Esophagus squamous epithelium (tissue), 5 donors: ENCODE results near the gene PSMB7. TPM values are rescaled to one million over a fixed set of nuclear protein-coding genes. Genes with fewer than 3 reads are reported as not detected.

Experiments used
- DNase-seq: peaks from one replicate; lab custom pipeline; 2025; lab: John Stamatoyannopoulos, UW
- H3K27ac ChIP-seq, 4 donors: fragments of 200-600 bp; sonication (generic); one replicate each; pipeline ENCODE4 v1.5.1; 2016 to 2019; ENCODE audit warnings: mild to moderate bottlenecking in 1 of 4
- H3K27me3 ChIP-seq, 4 donors: fragments of 200-600 bp; sonication (generic); 1 replicate in 3 of 4; 2 replicates in 1 of 4; pipeline versions ENCODE4 v1.5.1 to v1.6.0; 2017 to 2021; ENCODE audit warnings: antibody characterized with exemption in 1 of 4
- H3K36me3 ChIP-seq, 3 donors: fragments of 200-600 bp; sonication (generic); one replicate each; pipeline ENCODE4 v1.5.1; 2016 to 2019
- H3K4me1 ChIP-seq, 3 donors: fragments of 200-600 bp; sonication (generic); one replicate each; pipeline ENCODE4 v1.5.1; 2017 to 2019
- H3K4me3 ChIP-seq, 4 donors: fragments of 200-600 bp; sonication (generic); 1 replicate in 3 of 4; 2 replicates in 1 of 4; pipeline ENCODE4 v1.5.1; 2016 to 2019; ENCODE audit warnings: mild to moderate bottlenecking in 2 of 4, moderate library complexity in 1 of 4
- H3K9me3 ChIP-seq, 3 donors: fragments of 200-600 bp; sonication (generic); one replicate each; pipeline ENCODE4 v1.5.1; 2016 to 2019
- CTCF ChIP-seq, 6 experiments: fragments of 450-650 bp in 4 of 6; fragments of 200-600 bp in 2 of 6; sonication (generic) in 2 of 6; IDR thresholded peaks; one replicate each; pipeline ENCODE4 v1.5.1; 2016 to 2019; ENCODE audit warnings: antibody characterized with exemption in 6 of 6, mild to moderate bottlenecking in 4 of 6, moderate library complexity in 4 of 6
- POLR2A ChIP-seq, 4 donors: fragments of 450-650 bp; IDR thresholded peaks; one replicate each; pipeline ENCODE4 v1.6.1; 2017; ENCODE audit warnings: antibody characterized with exemption in 4 of 4, mild to moderate bottlenecking in 4 of 4, moderate library complexity in 3 of 4
- WGBS, 2 donors: methylation state at CpG; one replicate each; pipeline ENCODE4 v1.1.5; 2018; 5-methylcytosine and 5-hydroxymethylcytosine counted together
- intact Hi-C: fragments of 100-400 bp; cut with DNase I; formaldehyde crosslinking; loops from one replicate; pipeline ENCODE4 v1.15.0; 2022
- total RNA-seq, 4 donors: library from RNA; depleted of rRNA; stranded (reverse); fragments of >200 nt; gene quantifications; one replicate each; pipeline ENCODE4 v1.1.0, GENCODE V29; 2016
- donor health status: DM: yes; HTN: yes; CAD: no.

The PSMB7 gene
- total RNA-seq, 4 donors from 2014 or later, result 114 to 229 (median 170) TPM

- Histone ChIP-seq H3K27ac (no peak overlapping the region), H3K36me3 (no peaks in the 10 kb centered on the region), H3K9me3 (no peaks in the 10 kb centered on the region), H3K4me3 (no peak overlapping the region), H3K4me1 (peaks cover 0 to 4% (median 0%) of the 10 kb centered on the region in 3 donors), H3K27me3 (no peaks in the 10 kb centered on the region)
- intact Hi-C loops, result no loop called here
- 45 to 57% methylated on average over 11 of the region's 11 CpGs for WGBS, 2 donors
- no peak for DNase-seq
- TF ChIP-seq CTCF (IDR thresholded peaks at IDR 0.05) (no peak), POLR2A (IDR thresholded peaks at IDR 0.05) (no peak)
These were observed 8.3 kb upstream of the PSMB7 start for GRCh38 chr9:124423591-124423990.

- intact Hi-C loops, result no loop called here
- no peak for TF ChIP-seq POLR2A (IDR thresholded peaks at IDR 0.05)
- no peak for TF ChIP-seq CTCF (IDR thresholded peaks at IDR 0.05)
These were observed 7.9 kb upstream of the PSMB7 start for GRCh38 chr9:124423155-124423554.

DNA sequence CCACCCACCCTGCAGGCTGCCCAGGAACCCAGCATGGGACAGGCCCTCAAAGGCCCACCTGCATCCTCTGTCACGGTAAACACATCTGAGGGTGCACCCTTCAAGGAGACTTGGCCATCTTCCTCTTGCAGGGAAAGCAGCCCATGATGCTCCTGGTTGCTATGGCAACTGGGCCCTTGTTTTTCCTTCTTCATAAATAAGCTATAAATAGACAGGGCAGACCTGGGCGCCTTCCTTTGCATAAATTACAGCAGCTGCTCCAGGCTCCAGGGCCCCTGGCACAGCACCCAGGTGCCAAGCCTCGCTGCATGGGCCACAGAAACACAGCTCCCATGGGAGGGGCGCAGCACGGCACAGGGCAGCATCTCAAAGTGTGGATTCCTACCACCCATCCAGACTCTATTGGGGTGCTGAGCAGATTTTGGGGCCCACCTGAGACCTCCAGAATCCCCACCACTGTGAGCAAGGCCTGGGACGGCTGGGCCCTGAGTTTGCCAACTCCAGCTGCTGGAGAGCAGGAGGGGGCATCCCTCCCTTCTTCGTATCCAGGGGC is 5.8 kb upstream of the PSMB7 start:
- intact Hi-C loops, result no loop called here
- WGBS, 2 donors, result 65 to 86% methylated on average over 2 to 3 of the region's 7 CpGs
- H3K4me1 ChIP-seq, result peaks cover 0 to 4% (median 0%) of the 10 kb centered on the region in 3 donors
- TF ChIP-seq CTCF (IDR thresholded peaks at IDR 0.05), result no peak
- TF ChIP-seq POLR2A (IDR thresholded peaks at IDR 0.05), result no peak
- H3K27me3 ChIP-seq, result no peaks in the 10 kb centered on the region
- no peak overlapping the region for H3K4me3 ChIP-seq
- no peaks in the 10 kb centered on the region for H3K36me3 ChIP-seq
- H3K27ac ChIP-seq, result no peak overlapping the region
- DNase-seq, result no peak
- no peaks in the 10 kb centered on the region for H3K9me3 ChIP-seq

More at GRCh38 chr9:124423155-124423554, 7.9 kb upstream of the PSMB7 start:
- Histone ChIP-seq H3K9me3 (no peaks in the 10 kb centered on the region), H3K27me3 (no peaks in the 10 kb centered on the region), H3K27ac (no peak overlapping the region), H3K4me1 (peaks cover 0 to 4% (median 0%) of the 10 kb centered on the region in 3 donors), H3K36me3 (no peaks in the 10 kb centered on the region), H3K4me3 (no peak overlapping the region)
- 77% methylated on average over 4 to 5 of the region's 5 CpGs for WGBS, 2 donors
- no peak for DNase-seq

DNA sequence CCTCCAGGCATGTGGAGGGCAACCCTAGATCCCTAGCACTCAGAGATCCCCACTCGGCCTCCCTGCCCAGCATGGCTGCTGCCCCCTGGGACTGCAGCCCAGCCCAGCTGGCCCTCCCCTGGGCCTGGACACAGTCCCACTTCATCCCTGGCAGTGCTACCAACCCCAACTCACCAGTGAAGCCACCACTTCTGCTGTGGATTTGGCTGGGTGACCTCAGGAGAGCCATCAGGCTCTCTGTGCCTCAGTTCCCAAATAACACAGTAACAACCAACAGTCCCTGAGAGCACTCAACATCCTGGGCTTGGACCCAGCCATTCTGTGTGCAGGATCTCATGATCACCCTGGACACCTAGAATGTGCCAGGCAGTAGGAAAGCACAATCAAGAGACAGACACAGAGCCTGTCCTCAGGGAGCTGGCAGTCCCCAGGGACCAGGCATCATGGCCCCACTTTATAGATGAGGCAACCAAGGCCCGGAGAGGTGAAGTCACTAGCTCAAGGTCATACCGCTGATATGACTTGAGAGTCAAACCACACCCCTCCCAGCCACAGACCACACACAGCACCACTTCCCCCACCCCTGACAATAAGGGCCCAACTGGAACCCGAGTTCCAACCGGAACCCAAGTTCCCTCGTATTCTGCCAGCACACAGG is 4.7 kb upstream of the PSMB7 start:
- Histone ChIP-seq H3K36me3 (no peaks in the 10 kb centered on the region), H3K27ac (no peak overlapping the region), H3K4me3 (no peak overlapping the region), H3K4me1 (peaks cover 0 to 8% (median 0%) of the 10 kb centered on the region in 3 donors), H3K9me3 (no peaks in the 10 kb centered on the region), H3K27me3 (no peaks in the 10 kb centered on the region)
- no peak for DNase-seq
- intact Hi-C loops, result loop anchor here (5.0 kb wide), 1 partner anchor 117 kb away; no protein-coding TSS in a partner anchor
- WGBS, 2 donors, result 66 to 95% methylated on average over 4 to 5 of the region's 6 CpGs
- no peak for TF ChIP-seq POLR2A (IDR thresholded peaks at IDR 0.05)
- TF ChIP-seq CTCF (IDR thresholded peaks at IDR 0.05), result no peak

- Histone ChIP-seq H3K36me3 (peaks cover 0 to 34% (median 17%) of the 10 kb centered on the region in 3 donors), H3K4me1 (peaks cover 0 to 38% (median 9%) of the 10 kb centered on the region in 3 donors), H3K27me3 (no peaks in the 10 kb centered on the region), H3K27ac (peak overlapping the region in 2 of 4 donors; percentile 6 to 25), H3K9me3 (no peaks in the 10 kb centered on the region), H3K4me3 (peak overlapping the region; percentile 76 to 88 (median 82))
- TF ChIP-seq POLR2A (IDR thresholded peaks at IDR 0.05) (no peak), CTCF (IDR thresholded peaks at IDR 0.05) (no peak)
- DNase-seq, result no peak
- intact Hi-C loops, result loop anchor here (5.0 kb wide), 1 partner anchor 121 kb away; no protein-coding TSS in a partner anchor
- 77 to 82% methylated on average over 17 of the region's 17 CpGs for WGBS, 2 donors
These were observed 726 bp upstream of the PSMB7 start for GRCh38 chr9:124415852-124416484.
